Activated CD4-positive, alpha-beta T cell treated with anti-CD3 and anti-CD28 coated beads, Interleukin-2, amount 10 ng/mL, durations not matched to agents 24 days and 14 days (primary cell): ENCODE measurements around the gene NTSR1. TPM values are rescaled to one million over a fixed set of nuclear protein-coding genes. Genes with fewer than 3 reads are reported as not detected.

Experiments used
- DNase-seq: peaks from one replicate; pipeline ENCODE4 v3.0.0; 2022
- H3K27ac Mint-ChIP-seq: one replicate; pipeline ENCODE4 v1.8.0; 2022; ENCODE audit warnings: mild to moderate bottlenecking, mixed read lengths
- H3K27me3 Mint-ChIP-seq: one replicate; pipeline ENCODE4 v1.8.0; 2022; ENCODE audit warnings: mixed read lengths
- H3K36me3 Mint-ChIP-seq: one replicate; pipeline ENCODE4 v1.8.0; 2022; ENCODE audit warnings: low read depth, mild to moderate bottlenecking, mixed read lengths
- H3K4me1 Mint-ChIP-seq: one replicate; pipeline ENCODE4 v1.8.0; 2021; ENCODE audit warnings: mixed read lengths
- H3K4me3 Mint-ChIP-seq: one replicate; pipeline ENCODE4 v1.8.0; 2022; ENCODE audit warnings: mild to moderate bottlenecking, moderate library complexity, mixed read lengths
- H3K9me3 Mint-ChIP-seq: one replicate; pipeline ENCODE4 v1.8.0; 2021; ENCODE audit warnings: mixed read lengths
- intact Hi-C: fragments of 100-400 bp; cut with micrococcal nuclease; formaldehyde crosslinking; loops from one replicate; pipeline ENCODE4 v1.15.1; 2023
- total RNA-seq: library from RNA; stranded (reverse); gene quantifications from 2 replicates; pipeline ENCODE4 v1.2.3, GENCODE V29; 2022

NTSR1 gene
- total RNA-seq, 1 donor from 2014 or later = not detected

DNA sequence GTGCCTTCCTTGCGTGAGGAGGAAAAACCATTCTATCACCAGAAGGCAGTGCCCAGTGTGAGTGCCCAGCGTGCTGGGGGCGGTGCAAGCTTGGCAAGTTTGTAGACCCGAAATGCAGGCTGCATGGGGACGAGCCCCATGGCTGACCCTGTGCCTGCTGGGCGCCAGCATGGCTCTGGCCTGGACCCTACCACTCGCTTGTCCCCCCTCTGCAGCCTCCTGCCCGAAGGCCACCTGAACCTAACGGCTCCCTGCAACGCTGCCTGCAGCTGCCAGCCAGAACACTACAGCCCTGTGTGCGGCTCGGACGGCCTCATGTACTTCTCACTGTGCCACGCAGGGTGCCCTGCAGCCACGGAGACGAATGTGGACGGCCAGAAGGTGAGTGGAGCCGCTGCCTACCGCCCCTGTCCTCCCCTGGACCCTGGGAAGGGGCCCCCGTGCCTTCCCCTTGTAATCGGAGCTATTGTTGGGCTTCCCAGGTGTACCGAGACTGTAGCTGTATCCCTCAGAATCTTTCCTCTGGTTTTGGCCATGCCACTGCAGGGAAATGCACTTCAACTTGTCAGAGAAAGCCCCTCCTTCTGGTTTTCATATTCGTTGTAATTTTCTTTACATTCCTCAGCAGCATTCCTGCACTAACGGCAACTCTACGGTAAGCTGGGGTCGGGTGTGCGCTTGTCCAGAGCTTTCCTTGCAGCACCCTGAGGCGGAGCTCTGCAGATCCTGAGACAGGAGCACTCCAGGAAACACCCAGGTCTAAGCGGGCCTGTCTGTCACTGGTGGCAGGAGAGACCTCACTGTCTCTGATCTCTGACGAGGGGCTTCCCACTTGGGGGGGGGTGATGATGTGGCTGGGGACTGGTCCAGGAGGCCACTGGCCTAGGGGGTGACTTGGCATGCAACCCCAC lies 40.9 kb upstream of the NTSR1 start:
- Mint-ChIP-seq H3K9me3 (no peaks in the 10 kb centered on the region), H3K36me3 (peaks cover 46% of the 10 kb centered on the region), H3K27me3 (no peaks in the 10 kb centered on the region), H3K27ac (no peak overlapping the region), H3K4me1 (peaks cover 3% of the 10 kb centered on the region), H3K4me3 (no peak overlapping the region)
- intact Hi-C loops = loop anchor here (1.0 kb wide), 1 partner anchor 124 kb away; no protein-coding TSS in a partner anchor
- DNase-seq = no peak

DNA sequence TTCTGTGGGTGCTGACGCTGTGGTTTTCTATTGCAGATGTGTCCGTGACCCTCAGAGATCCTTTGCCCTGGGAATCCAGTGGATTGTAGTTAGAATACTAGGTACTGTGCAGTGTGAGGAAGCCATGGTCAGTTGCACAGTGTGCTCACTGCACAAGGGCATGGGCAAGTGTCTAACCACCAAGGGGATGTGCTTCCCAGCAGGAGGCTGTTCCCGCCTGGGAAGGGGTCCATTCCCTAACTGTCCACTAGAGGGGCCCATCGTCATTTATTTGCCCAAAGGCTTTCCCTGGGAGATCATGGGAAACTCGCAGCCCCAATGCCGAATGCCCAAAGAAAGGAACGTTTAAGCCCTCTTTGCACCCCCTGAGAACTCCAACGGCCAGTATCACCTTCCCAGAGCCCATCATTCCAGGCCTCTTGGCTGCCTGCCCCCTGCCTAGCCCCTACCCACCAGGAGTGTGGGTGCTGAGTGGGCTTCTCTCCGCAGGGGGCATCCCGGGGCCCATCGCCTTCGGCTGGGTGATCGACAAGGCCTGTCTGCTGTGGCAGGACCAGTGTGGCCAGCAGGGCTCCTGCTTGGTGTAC lies 40.1 kb upstream of the NTSR1 start:
- Mint-ChIP-seq H3K9me3 (no peaks in the 10 kb centered on the region), H3K36me3 (peaks cover 45% of the 10 kb centered on the region), H3K27ac (no peak overlapping the region), H3K4me1 (peaks cover 3% of the 10 kb centered on the region), H3K4me3 (no peak overlapping the region), H3K27me3 (no peaks in the 10 kb centered on the region)
- intact Hi-C loops = loop anchor here (1.0 kb wide), 1 partner anchor 123 kb away; no protein-coding TSS in a partner anchor
- peak; percentile 77 for DNase-seq

GRCh38 chr20:62669249-62669648 lies 39.4 kb upstream of the NTSR1 start:
- no peak overlapping the region for H3K27ac Mint-ChIP-seq

GRCh38 chr20:62670156-62670555 lies 38.5 kb upstream of the NTSR1 start:
- H3K36me3 Mint-ChIP-seq = peaks cover 41% of the 10 kb centered on the region
- H3K27ac Mint-ChIP-seq = no peak overlapping the region
- H3K27me3 Mint-ChIP-seq = no peaks in the 10 kb centered on the region
- no peak overlapping the region for H3K4me3 Mint-ChIP-seq
- no peak for DNase-seq
- peaks cover 3% of the 10 kb centered on the region for H3K4me1 Mint-ChIP-seq
- H3K9me3 Mint-ChIP-seq = no peaks in the 10 kb centered on the region
- intact Hi-C loops = no loop called here

More at GRCh38 chr20:62669249-62669648, 39.4 kb upstream of the NTSR1 start:
- no peak for DNase-seq
- H3K9me3 Mint-ChIP-seq = no peaks in the 10 kb centered on the region
- intact Hi-C loops = no loop called here
- H3K36me3 Mint-ChIP-seq = peaks cover 46% of the 10 kb centered on the region
- H3K4me3 Mint-ChIP-seq = no peak overlapping the region
- H3K4me1 Mint-ChIP-seq = peaks cover 3% of the 10 kb centered on the region
- no peaks in the 10 kb centered on the region for H3K27me3 Mint-ChIP-seq

DNA sequence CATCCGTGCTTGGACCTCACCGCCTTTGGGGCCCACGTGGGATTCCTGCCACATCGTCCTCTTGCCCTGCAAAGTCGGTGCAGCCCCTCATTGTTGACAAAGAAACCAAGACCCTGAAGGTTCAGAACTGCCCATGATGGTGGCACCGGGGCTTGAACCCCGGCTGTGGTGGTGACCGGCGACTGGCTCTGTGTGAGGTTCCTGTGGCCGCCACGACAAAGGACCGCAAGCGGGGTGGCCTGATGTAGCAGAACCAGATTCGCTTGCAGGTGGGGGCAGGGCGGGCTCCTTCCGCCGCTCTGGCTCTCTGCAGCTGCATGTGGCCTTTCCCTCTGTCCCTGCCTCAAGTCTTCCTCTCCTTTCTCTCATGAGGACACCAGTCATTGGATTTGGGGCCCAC lies 37.6 kb upstream of the NTSR1 start:
- Mint-ChIP-seq H3K27me3 (no peaks in the 10 kb centered on the region), H3K4me1 (peaks cover 3% of the 10 kb centered on the region), H3K27ac (no peak overlapping the region), H3K36me3 (peaks cover 41% of the 10 kb centered on the region), H3K9me3 (no peaks in the 10 kb centered on the region), H3K4me3 (no peak overlapping the region)
- intact Hi-C loops = no loop called here
- DNase-seq = no peak

- H3K4me3 Mint-ChIP-seq = no peak overlapping the region
Measured at GRCh38 chr20:62671765-62672164, 36.9 kb upstream of the NTSR1 start.

DNA sequence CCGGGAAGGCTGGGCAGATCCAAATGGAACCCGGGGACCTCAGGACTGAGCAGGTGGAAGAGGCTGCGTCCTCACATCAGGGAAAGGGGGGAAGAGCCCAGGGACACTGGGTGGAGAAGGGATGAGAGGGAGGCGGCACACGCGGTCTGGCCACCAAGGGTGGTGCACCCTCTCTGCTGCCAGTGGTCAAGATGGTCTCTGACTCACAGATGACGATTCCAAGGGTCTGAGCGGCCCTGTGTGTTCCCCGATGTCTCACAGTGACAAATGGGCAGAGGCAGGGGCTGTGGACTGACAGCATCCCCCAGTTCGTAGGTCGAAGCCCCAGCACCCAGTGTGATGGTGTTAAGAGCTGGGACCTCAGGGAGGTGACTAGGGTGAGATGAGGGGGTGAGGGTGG lies 34.3 kb upstream of the NTSR1 start:
- H3K4me1 Mint-ChIP-seq = peaks cover 6% of the 10 kb centered on the region
- no peak for DNase-seq
- no peak overlapping the region for H3K27ac Mint-ChIP-seq
- no peaks in the 10 kb centered on the region for H3K27me3 Mint-ChIP-seq
- intact Hi-C loops = no loop called here
- H3K4me3 Mint-ChIP-seq = no peak overlapping the region
- no peaks in the 10 kb centered on the region for H3K9me3 Mint-ChIP-seq
- H3K36me3 Mint-ChIP-seq = peaks cover 29% of the 10 kb centered on the region

More at GRCh38 chr20:62671765-62672164, 36.9 kb upstream of the NTSR1 start:
- Mint-ChIP-seq H3K9me3 (no peaks in the 10 kb centered on the region), H3K27me3 (no peaks in the 10 kb centered on the region), H3K4me1 (peaks cover 3% of the 10 kb centered on the region), H3K36me3 (peaks cover 40% of the 10 kb centered on the region), H3K27ac (no peak overlapping the region)
- intact Hi-C loops = no loop called here
- DNase-seq = no peak

- no peaks in the 10 kb centered on the region for H3K9me3 Mint-ChIP-seq
- peaks cover 6% of the 10 kb centered on the region for H3K4me1 Mint-ChIP-seq
- intact Hi-C loops = no loop called here
- DNase-seq = no peak
- peaks cover 24% of the 10 kb centered on the region for H3K36me3 Mint-ChIP-seq
- H3K27me3 Mint-ChIP-seq = no peaks in the 10 kb centered on the region
- H3K4me3 Mint-ChIP-seq = no peak overlapping the region
- no peak overlapping the region for H3K27ac Mint-ChIP-seq
Measured at GRCh38 chr20:62675156-62675876, 33.3 kb upstream of the NTSR1 start.

DNA sequence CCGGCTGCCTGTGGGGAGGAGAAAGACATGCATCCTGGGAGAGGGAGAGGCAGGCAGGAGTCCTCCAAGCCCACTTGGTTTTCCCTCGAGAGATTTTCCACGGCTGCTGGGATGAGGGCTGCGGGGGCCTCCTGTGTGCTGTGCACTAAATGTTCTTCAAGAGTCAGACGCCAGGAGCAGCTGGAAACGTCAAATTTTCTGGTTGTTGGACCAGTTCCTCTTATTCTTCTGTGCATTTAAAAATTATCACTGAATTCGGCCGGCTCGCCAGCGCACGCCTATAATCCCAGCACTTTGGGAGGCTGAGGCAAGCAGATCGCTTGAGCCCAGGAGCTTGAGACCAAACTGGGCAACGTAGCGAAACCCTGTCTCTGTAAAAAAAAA lies 32.8 kb upstream of the NTSR1 start:
- Mint-ChIP-seq H3K27ac (no peak overlapping the region), H3K4me3 (no peak overlapping the region), H3K9me3 (no peaks in the 10 kb centered on the region), H3K36me3 (peaks cover 23% of the 10 kb centered on the region), H3K4me1 (peaks cover 6% of the 10 kb centered on the region), H3K27me3 (no peaks in the 10 kb centered on the region)
- intact Hi-C loops = no loop called here
- no peak for DNase-seq

GRCh38 chr20:62676976-62677375 lies 31.7 kb upstream of the NTSR1 start:
- H3K27me3 Mint-ChIP-seq = no peaks in the 10 kb centered on the region
- peaks cover 6% of the 10 kb centered on the region for H3K4me1 Mint-ChIP-seq
- no peak for DNase-seq
- H3K9me3 Mint-ChIP-seq = no peaks in the 10 kb centered on the region
- intact Hi-C loops = no loop called here
- H3K4me3 Mint-ChIP-seq = no peak overlapping the region
- H3K36me3 Mint-ChIP-seq = peaks cover 15% of the 10 kb centered on the region
- no peak overlapping the region for H3K27ac Mint-ChIP-seq

GRCh38 chr20:62677678-62678077 lies 31.0 kb upstream of the NTSR1 start:
- Mint-ChIP-seq H3K27me3 (no peaks in the 10 kb centered on the region), H3K36me3 (peaks cover 9% of the 10 kb centered on the region), H3K4me1 (peaks cover 6% of the 10 kb centered on the region), H3K9me3 (no peaks in the 10 kb centered on the region), H3K4me3 (no peak overlapping the region), H3K27ac (no peak overlapping the region)
- intact Hi-C loops = no loop called here
- DNase-seq = no peak

DNA sequence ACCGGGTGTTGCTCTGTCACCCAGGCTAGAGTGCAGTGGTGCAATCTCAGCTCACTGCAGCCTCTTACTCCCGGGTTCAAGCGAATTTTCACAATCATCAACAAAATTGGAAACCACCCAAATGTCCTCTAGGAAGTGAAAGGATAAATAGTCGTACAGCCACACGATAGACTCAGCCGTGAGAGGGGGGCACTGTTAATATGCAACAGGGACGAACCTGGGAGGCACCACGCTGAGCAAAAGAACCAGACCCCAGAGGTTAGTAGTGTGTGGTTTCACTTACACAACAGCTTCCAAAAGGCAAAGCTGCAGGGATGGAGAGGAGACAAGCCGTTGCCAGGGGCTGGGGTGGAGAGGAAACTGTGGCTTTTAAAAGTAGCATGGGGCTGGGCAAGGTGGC lies 30.1 kb upstream of the NTSR1 start:
- intact Hi-C loops = no loop called here
- Mint-ChIP-seq H3K4me3 (no peak overlapping the region), H3K27ac (no peak overlapping the region), H3K9me3 (no peaks in the 10 kb centered on the region), H3K27me3 (no peaks in the 10 kb centered on the region), H3K36me3 (peaks cover 6% of the 10 kb centered on the region), H3K4me1 (peaks cover 6% of the 10 kb centered on the region)
- DNase-seq = no peak

- Mint-ChIP-seq H3K27ac (no peak overlapping the region), H3K36me3 (peaks cover 6% of the 10 kb centered on the region), H3K27me3 (no peaks in the 10 kb centered on the region), H3K9me3 (no peaks in the 10 kb centered on the region), H3K4me3 (no peak overlapping the region), H3K4me1 (peaks cover 6% of the 10 kb centered on the region)
- intact Hi-C loops = no loop called here
- DNase-seq = no peak
Measured at GRCh38 chr20:62679978-62680589, 28.6 kb upstream of the NTSR1 start.
